Stomach (tissue), 9 donors: ENCODE measurements around the gene TBX10. TPM values are rescaled to one million over a fixed set of nuclear protein-coding genes. Genes with fewer than 3 reads are reported as not detected.

Source experiments
- DNase-seq, 2 donors: peaks; one replicate each; pipeline versions ENCODE4 v3.0.0 to v3.0.0-alpha.2; 2013 to 2019
- H3K27ac ChIP-seq, 5 donors: fragments of 200-600 bp in 4 of 5; sonication (generic) in 4 of 5; one replicate each; pipeline ENCODE4 v1.5.1; 2013 to 2019; ENCODE audit warnings: mild to moderate bottlenecking in 1 of 5, moderate library complexity in 1 of 5
- H3K27me3 ChIP-seq, 3 donors: fragments of 200-600 bp; sonication (generic); one replicate each; pipeline ENCODE4 v1.5.1; 2017 to 2019; ENCODE audit warnings: mixed run types in 1 of 3
- H3K36me3 ChIP-seq, 4 donors: fragments of 200-600 bp; sonication (generic); 1 replicate in 3 of 4; 2 replicates in 1 of 4; pipeline ENCODE4 v1.5.1; 2016 to 2019
- H3K4me1 ChIP-seq, 4 donors: fragments of 200-600 bp; sonication (generic); one replicate each; pipeline ENCODE4 v1.5.1; 2016 to 2019
- H3K4me3 ChIP-seq, 4 donors: fragments of 200-600 bp; sonication (generic) in 3 of 4; one replicate each; pipeline ENCODE4 v1.5.1; 2016 to 2019; ENCODE audit warnings: mild to moderate bottlenecking in 1 of 4
- H3K9me3 ChIP-seq, 4 donors: fragments of 200-600 bp; sonication (generic); one replicate each; pipeline ENCODE4 v1.5.1; 2016 to 2019
- EP300 ChIP-seq: sonication (generic); formaldehyde crosslinking; IDR thresholded peaks from one replicate; pipeline ENCODE4 v1.6.1; 2017; ENCODE audit warnings: antibody characterized with exemption
- POLR2A ChIP-seq, 4 donors: fragments of 450-650 bp; IDR thresholded peaks; one replicate each; pipeline ENCODE4 v1.6.1; 2016; ENCODE audit warnings: antibody characterized with exemption in 4 of 4, control low read depth in 2 of 4, mild to moderate bottlenecking in 1 of 4, moderate library complexity in 1 of 4
- POLR2AphosphoS5 ChIP-seq, 3 donors: sonication (generic); formaldehyde crosslinking; IDR thresholded peaks; one replicate each; pipeline ENCODE4 v1.6.1; 2016; ENCODE audit warnings: antibody characterized with exemption in 3 of 3
- WGBS, 5 donors: extraction: QIAGEN DNeasy Blood & Tissue Kit in 3 of 5; methylation state at CpG; one replicate each; pipeline versions ENCODE4 v1.1.5 to v1.1.7; 2013 to 2018; 5-methylcytosine and 5-hydroxymethylcytosine counted together
- intact Hi-C: fragments of 100-400 bp; cut with DNase I; formaldehyde crosslinking; loops from one replicate; pipeline ENCODE4 v1.15.1; 2023; ENCODE audit warnings: low total_unique reads
- polyA plus RNA-seq, 3 donors: library from polyadenylated mRNA; stranded (reverse); fragments of 200-250 nt; gene quantifications; one replicate each; pipeline ENCODE4 v1.2.3, GENCODE V29; 2013
- total RNA-seq, 5 donors: library from RNA; depleted of rRNA; stranded (reverse); fragments of >200 nt; gene quantifications; one replicate each; pipeline versions ENCODE4 v1.1.0 to v1.2.3, GENCODE V29; 2014 to 2016
- TF ChIP-seq, protein P1 (sequence below), 7 experiments: fragments of 450-650 bp in 4 of 7; fragments of 200-600 bp in 3 of 7; sonication (generic) in 3 of 7; IDR thresholded peaks; one replicate each; pipeline ENCODE4 v1.5.1; 2016 to 2019; ENCODE audit warnings: antibody characterized with exemption in 7 of 7, control low read depth in 2 of 7, mild to moderate bottlenecking in 1 of 7
- donor health status: healthy with polysubstance abuse.
- donor health status: Bipolar disorder and iron deficiency.
- donor health status: healthy.

The TBX10 gene
- total and polyA plus RNA-seq, 8 donors: not detected

DNA sequence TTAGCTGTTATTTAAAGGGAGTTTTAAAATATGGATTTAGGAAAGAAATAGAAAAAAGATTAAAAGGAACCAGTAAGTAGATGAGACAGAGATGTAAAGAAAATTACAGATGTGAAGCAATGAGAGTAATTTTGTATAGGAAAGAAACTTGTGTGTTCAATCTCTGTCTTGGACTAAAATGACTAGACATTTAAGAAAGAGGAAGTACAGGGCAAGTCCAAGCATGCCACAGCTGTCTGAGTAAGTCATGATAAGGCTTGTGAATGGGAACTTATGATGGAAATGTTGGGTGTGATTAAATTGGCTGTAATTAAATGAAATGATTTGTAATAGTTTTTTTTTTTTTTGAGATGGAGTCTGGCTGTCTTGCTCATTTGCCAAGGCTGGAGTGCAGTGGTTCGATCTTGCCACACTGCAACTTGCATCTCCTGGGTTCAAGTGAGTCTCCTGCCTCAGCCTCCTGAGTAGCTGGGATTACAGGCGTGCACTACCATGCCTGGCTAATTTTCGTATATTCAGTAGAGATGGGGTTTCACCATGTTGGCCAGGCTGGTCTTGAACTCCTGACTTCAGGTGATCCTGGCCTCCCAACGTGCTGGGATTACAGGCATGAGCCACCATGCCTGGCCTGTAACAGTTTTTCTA is 16.8 kb upstream of the TBX10 start:
- Histone ChIP-seq H3K4me3 (no peak overlapping the region), H3K36me3 (no peaks in the 10 kb centered on the region), H3K4me1 (peaks cover 6 to 40% (median 12%) of the 10 kb centered on the region in 4 donors), H3K27me3 (peaks cover 0 to 7% (median 0%) of the 10 kb centered on the region in 3 donors), H3K9me3 (peaks cover 0 to 3% (median 0%) of the 10 kb centered on the region in 4 donors), H3K27ac (no peak overlapping the region)
- 87 to 94% (median 93%) methylated on average over 4 of the region's 4 CpGs for whole genome bisulfite sequencing, 5 donors
- intact Hi-C loops: no loop called here
- DNase-seq: peak in 1 of 2 donors; percentile 12
- TF ChIP-seq EP300 (no peak), POLR2A (IDR thresholded peaks at IDR 0.05) (no peak), POLR2AphosphoS5 (IDR thresholded peaks at IDR 0.05) (no peak)
- TF ChIP-seq, protein P1, sequence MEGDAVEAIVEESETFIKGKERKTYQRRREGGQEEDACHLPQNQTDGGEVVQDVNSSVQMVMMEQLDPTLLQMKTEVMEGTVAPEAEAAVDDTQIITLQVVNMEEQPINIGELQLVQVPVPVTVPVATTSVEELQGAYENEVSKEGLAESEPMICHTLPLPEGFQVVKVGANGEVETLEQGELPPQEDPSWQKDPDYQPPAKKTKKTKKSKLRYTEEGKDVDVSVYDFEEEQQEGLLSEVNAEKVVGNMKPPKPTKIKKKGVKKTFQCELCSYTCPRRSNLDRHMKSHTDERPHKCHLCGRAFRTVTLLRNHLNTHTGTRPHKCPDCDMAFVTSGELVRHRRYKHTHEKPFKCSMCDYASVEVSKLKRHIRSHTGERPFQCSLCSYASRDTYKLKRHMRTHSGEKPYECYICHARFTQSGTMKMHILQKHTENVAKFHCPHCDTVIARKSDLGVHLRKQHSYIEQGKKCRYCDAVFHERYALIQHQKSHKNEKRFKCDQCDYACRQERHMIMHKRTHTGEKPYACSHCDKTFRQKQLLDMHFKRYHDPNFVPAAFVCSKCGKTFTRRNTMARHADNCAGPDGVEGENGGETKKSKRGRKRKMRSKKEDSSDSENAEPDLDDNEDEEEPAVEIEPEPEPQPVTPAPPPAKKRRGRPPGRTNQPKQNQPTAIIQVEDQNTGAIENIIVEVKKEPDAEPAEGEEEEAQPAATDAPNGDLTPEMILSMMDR (IDR thresholded peaks at IDR 0.05): no peak

DNA sequence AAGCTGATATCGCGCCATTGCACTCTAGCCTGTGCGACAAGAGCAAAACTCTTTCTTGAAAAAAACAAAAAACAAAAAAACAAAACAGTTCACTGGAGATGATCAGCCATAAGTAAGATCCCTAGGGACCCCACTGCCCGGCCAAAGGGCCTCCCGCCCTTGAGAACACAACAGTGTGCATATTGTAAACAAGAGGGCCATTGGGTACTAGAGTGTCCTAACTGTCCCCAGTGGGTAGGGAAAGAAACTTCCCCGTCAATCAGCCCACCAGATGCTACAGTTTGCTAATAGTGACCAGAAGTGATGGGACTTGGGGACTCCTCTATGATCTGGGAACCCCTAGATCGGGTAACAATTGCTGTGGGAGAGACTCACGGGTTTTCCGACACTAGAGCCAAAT is 14.7 kb upstream of the TBX10 start:
- no peak overlapping the region for H3K4me3 ChIP-seq
- H3K36me3 ChIP-seq: no peaks in the 10 kb centered on the region
- no peak overlapping the region for H3K27ac ChIP-seq
- peaks cover 6 to 55% (median 24%) of the 10 kb centered on the region in 4 donors for H3K4me1 ChIP-seq
- TF ChIP-seq EP300: no peak
- TF ChIP-seq POLR2AphosphoS5 (IDR thresholded peaks at IDR 0.05): no peak
- TF ChIP-seq, protein P1 (IDR thresholded peaks at IDR 0.05): no peak
- no peak for TF ChIP-seq POLR2A (IDR thresholded peaks at IDR 0.05)
- peaks cover 0 to 3% (median 0%) of the 10 kb centered on the region in 4 donors for H3K9me3 ChIP-seq
- peaks cover 0 to 20% (median 0%) of the 10 kb centered on the region in 3 donors for H3K27me3 ChIP-seq
- WGBS, 5 donors: 78 to 84% (median 83%) methylated on average over 9 of the region's 9 CpGs
- no peak for DNase-seq
- intact Hi-C loops: no loop called here

DNA sequence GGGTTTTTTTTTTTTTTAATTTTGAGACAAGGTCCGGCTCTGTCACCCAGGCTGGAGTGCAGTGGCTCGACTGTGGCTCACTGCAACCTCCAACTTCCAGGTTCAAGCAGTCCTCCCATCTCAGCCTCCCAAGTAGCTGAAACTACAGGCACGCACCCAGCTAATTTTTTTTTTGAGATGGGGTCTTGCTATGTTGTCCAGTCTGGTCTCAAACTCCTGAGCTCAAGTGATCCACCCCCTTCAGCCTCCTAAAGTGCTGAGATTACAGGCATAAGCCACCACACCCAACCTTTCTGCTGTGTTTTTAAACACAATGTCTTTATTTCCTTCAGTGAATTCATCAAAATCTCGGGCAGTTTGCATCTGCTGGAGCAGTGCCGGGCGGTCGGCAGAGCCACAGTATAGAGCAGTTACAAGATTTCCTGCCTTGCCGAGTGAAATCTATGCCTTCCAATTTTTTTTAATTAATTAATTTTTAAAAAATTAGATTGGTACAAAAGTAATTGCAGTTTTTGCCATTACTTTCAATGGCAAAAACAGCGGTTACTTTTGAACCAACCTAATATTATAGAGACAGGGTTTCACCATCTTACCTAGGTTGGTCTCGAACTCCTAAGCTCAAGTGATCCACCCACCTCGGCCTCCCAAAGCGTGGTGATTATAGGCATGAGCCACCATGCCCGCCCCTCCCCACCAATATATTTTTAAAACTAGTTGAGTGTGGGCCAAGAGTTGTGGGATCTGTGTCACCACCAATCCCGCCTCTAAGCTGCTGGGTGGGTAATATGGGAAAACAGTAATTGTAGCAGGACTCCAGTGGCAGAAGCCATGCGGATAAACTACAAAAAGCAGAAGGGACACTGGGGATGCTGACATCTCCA is 13.6 kb upstream of the TBX10 start:
- peaks cover 10 to 55% (median 21%) of the 10 kb centered on the region in 4 donors for H3K4me1 ChIP-seq
- peak in 1 of 2 donors; percentile 0 for DNase-seq
- 78 to 86% (median 83%) methylated on average over 14 to 15 of the region's 15 CpGs for WGBS, 5 donors

More for the DNA sequence above, 13.6 kb upstream of the TBX10 start:
- Histone ChIP-seq H3K4me3 (no peak overlapping the region), H3K27me3 (peaks cover 0 to 30% (median 0%) of the 10 kb centered on the region in 3 donors), H3K9me3 (peaks cover 0 to 3% (median 0%) of the 10 kb centered on the region in 4 donors), H3K36me3 (no peaks in the 10 kb centered on the region), H3K27ac (peak overlapping the region in 1 of 5 donors; percentile 25)
- no peak for TF ChIP-seq POLR2A (IDR thresholded peaks at IDR 0.05)
- no peak for TF ChIP-seq EP300
- TF ChIP-seq, protein P1 (IDR thresholded peaks at IDR 0.05): no peak
- no peak for TF ChIP-seq POLR2AphosphoS5 (IDR thresholded peaks at IDR 0.05)
- intact Hi-C loops: no loop called here
